ELF-1 (cell line): ENCODE results near the gene UBXN2A.
A peak's percentile ranks its signal among the peaks of the same experiment; 100 is the strongest.
"Not testable (repeated sequence)": the region's sequence is repeated elsewhere in the genome, so short reads cannot be mapped to it uniquely, and the experiment has no call there.

ENCODE experiments used
- DNase-seq: peaks from one replicate; pipeline ENCODE4 v3.0.0-alpha.2; 2016; ENCODE audit warnings: low read depth, low spot score

Gene UBXN2A

DNA sequence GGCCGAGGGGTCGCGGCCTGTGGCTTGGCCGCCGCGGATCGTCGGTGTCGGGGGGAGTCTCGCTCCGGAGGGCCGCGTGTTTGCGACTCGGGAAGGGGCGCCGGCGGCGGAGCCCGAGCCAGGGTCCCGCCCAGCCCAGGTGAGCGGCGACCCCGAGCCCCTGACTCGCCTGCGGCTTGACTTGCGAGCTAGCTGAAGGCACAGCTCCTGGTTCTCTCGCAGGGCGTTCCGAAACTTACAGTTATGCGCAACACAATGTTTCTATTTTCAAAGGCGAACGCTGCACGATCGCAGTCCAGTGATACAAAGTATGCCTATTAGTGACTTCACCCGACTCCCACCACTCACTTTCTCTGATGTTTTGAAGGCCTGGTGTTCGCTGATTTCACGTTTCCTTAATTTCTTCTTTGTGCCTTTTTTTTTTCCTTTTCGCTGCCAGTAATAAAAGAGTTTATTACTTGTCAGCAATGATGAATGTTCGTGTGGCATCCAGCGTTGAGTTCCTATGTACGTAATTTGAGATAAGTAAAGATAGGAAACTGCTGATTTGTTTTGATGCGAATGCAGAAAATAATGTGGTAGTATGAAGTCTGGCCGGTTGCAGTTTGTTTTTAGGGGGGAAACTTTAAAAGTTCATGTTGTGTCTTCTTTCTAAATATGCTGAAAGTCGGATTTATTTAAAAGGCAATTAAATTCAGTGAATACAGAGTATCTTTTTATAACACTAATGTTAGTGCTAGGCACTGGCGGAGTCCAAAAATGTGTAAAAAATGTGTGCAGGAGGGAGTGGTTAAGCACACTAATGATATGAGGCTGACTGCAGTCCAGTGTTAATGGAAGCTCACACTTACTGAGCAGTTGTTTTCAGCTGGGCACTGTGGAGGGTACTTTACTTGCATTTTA, 706 bp downstream of the UBXN2A start:
- DNase-seq: no peak

DNA sequence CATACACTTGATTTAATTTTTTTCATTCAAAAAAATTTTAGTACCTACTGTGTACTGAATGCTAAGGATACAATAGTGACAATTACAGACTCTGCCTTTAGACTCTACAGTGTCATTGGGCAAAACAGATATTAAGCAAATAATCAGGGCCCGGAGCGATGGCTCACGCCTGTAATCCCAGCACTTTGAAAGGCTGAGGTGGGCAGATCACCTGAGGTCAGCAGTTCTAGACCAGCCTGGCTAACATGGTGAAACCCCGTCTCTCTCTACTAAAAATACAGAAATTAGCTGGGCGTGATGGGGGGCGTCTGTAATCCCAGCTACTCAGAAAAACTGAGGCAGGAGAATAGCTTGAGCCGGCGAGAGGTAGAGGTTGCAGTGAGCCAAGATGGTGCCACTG, 1.4 kb downstream of the UBXN2A start:
- DNase-seq: no peak

DNA sequence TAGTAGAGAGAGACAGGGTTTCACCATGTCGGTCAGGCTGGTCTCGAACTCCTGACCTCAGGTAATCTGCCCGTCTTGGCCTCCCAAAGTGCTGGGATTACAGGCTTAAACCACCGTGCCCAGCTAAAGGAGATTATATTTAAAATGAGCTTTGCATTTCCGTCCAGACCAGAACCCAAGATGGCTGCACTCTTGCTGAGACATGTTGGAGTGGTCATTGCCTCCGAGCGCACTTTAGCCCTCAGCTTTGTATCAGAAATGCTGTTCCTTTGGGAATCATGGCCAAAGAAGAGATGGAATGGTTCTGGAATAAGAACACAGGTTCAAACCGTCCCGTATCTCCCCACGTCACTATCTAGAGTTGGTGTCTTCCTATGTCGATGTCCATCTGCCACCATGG, 3.4 kb downstream of the UBXN2A start:
- no peak for DNase-seq

DNA sequence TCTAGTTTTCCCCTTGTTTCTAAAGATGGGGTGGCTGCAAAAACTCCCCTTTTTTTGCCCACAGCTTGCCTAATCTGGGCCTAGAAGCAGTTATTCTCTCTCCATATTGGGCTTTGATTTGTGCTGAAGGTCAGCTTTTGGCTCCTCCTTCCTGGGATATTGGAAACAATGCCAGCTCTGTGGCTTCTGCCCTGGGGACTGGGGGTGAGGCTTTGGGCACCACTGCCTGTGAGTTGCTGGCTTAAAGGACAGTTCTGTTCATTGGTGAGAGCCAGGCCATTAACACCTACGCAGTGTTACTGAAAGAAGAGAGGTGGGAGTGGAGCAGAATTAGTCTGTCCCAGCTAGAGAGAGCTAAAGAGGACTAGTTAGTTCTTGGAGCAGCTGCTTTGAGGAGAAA, 4.3 kb downstream of the UBXN2A start:
- peak; percentile 25 for DNase-seq

DNA sequence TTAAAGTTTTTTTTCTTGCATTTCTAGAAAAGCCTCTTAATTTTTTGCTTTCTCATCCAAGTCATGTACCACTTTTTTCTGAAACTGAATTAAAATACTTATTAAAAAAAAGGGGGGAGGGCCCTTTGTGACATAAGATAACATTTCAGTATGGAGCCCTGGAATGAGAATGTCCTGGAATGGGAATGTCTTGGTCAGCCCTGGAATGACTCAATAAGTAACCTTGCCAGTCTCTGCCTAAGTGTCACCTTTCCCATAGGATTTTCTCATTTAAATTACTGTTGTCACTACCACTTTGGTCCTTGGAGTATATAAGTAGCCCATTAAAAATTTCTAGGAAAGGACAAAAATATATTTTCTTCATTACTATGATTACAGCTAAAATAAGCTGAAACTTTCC, 4.7 kb downstream of the UBXN2A start:
- no peak for DNase-seq

- DNase-seq: no peak
Measured at GRCh38 chr2:23947350-23947749, 7.1 kb downstream of the UBXN2A start.

GRCh38 chr2:23952558-23952957, 12.3 kb downstream of the UBXN2A start:
- not testable (repeated sequence) for DNase-seq

GRCh38 chr2:23953625-23954024, 13.4 kb downstream of the UBXN2A start:
- no peak for DNase-seq

DNA sequence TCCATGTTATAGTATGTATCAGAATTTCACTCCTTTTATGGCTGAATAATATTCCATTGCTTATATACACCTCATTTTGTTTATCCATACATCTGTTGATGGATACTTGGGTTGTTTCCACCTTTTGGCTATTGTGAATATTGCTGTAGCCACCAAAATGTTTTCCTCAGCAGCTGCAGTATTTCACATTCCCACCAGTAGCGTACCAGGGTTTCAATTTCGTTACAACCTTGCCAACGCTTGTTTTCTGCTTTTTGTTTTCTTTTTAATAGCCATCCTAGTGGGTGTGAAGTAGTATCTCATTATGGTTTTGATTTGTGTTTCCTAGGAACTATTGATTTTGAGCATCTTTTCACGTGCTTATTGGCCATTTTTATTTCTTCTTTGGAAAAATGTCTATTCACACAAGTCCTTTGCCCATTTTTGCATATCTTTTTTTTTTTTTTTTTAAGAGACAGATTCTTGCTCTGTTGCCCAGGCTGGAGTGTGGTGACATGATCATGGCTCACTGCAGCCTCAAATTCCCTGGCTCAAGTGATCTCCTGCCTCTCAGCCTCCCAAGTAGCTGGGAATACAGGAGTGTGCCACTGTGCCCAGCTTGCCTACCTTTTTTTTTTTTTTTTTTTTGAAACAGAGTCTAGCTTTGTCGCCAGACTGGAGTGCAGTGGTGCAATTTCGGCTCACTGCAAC, 14.2 kb downstream of the UBXN2A start:
- no peak for DNase-seq

- DNase-seq: no peak
Measured at GRCh38 chr2:23967846-23968245, 27.6 kb downstream of the UBXN2A start.

GRCh38 chr2:23976883-23977282, 36.6 kb downstream of the UBXN2A start:
- DNase-seq: no peak

GRCh38 chr2:23988371-23988770, 48.1 kb downstream of the UBXN2A start:
- no peak for DNase-seq

GRCh38 chr2:23992931-23993330, 52.7 kb downstream of the UBXN2A start:
- DNase-seq: no peak

DNA sequence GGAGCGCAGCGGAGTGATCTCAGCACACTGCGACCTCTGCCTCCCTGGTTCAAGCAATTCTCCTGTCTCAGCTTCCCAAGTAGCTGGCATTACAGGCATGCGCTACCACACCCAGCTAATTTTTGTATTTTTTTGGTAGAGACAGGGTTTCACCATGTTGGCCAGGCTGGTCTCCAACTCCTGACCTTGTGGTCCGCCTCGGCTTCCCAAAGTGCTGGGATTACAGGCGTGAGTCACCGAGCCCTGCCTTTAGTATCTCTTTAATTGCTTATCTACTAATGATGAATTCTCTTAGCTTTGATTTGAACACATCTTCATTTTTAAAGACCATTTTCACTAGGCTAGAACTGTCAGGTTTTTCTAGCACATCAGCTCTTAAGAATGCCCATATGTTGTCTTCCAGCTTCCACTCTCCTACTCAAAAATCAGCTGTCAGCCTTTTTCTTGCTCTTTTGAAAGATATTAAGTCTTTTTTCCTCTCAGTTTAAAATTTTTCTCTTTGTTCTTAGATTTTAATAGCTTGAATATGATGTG, 53.5 kb downstream of the UBXN2A start:
- DNase-seq: no peak

DNA sequence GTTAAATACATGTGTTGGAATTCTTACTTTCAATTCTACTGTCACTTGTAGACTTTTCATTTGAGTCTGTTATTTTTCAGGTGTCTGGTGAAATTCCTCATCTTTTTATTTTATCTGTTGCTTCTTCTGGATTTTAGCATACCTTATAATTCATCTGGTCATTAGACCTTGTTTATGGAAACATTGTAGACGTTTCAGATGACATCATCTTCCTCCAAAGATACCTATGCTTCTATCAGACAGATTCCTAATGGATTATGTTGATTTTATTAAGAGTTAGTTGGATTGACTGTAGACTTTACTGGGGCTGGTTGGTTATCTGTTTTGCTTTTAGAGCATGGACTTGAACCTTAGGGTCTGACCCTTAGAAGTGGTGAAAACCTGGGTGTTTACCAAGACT, 54.3 kb downstream of the UBXN2A start:
- DNase-seq: no peak

- DNase-seq: no peak
Measured at GRCh38 chr2:24007693-24008092, 67.4 kb downstream of the UBXN2A start.

- no peak for DNase-seq
Measured at GRCh38 chr2:24008672-24009366, 68.6 kb downstream of the UBXN2A start.

DNA sequence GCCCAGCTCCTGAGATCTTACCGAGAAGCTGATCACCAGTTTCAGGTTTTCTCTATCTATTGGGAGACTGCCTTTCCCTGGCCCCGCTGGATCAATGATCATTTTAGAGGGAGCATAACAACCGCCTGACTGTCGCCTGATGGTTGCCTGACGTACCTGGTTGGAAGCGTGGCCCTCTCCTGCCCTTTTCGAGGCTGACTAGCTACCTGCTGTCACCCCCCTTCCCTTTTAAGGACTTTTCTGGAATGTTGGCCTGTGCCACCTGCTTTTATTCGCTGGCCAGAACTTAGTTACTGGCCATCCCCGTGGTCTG, 69.1 kb downstream of the UBXN2A start:
- no peak for DNase-seq

GRCh38 chr2:24009680-24010476, 69.6 kb downstream of the UBXN2A start, which contains the start of gene MFSD2B:
MFSD2B (plus strand) TSS chr2:24010085; CDS start chr2:24010097, 12 bp downstream.
- no peak for DNase-seq

GRCh38 chr2:24010477-24011249, 70.4 kb downstream of the UBXN2A start:
- DNase-seq: peak; percentile 35
